CD4-positive, alpha-beta T cell treated with Interleukin-1 beta for 1 hour (primary cell): ENCODE data around the gene BATF2.

ENCODE experiments used
- DNase-seq, 2 donors: peaks; one replicate each; pipeline ENCODE4 v3.0.0-alpha.2; 2020 to 2022

The BATF2 gene

GRCh38 chr11:64963072-64963631, 33.6 kb downstream of the BATF2 start:
- no peak for DNase-seq

DNA sequence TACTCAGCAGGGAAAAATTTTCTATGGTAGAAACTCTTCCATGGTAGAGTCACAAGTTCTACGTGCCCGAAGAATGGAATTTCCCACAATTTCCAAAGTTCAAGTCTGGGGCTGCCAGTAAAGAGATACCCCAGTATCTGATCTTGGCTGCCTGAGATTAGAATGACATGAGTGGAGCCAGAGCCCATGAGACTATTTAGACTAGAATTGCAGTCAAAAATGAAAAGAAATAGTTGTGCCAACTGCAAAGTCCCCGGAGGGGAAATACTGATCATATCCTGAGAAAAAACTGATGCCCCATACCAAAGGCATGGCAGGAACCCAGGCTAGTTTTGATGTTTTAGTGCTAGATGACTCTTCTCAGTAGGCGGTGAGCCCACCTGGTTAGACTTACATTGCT, 36.1 kb downstream of the BATF2 start:
- no peak for DNase-seq

DNA sequence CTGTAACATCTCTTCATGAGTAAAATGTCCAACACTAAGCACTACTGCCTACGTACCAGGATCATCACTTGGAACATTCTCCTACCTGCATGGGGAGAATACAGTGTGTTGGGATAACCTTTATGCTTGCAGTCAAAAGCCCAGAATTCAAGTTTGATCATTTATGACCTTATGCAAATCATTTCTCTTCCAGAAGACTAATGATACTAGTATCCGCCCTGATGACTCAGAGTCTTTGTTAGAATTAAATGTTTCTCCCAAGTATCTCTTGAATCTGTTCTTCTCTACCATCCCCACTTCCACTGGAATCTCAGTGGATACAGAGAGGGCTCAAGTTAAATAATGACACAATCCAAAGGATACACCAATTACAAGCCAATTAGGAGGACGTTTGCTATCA, 37.3 kb downstream of the BATF2 start:
- DNase-seq: no peak

DNA sequence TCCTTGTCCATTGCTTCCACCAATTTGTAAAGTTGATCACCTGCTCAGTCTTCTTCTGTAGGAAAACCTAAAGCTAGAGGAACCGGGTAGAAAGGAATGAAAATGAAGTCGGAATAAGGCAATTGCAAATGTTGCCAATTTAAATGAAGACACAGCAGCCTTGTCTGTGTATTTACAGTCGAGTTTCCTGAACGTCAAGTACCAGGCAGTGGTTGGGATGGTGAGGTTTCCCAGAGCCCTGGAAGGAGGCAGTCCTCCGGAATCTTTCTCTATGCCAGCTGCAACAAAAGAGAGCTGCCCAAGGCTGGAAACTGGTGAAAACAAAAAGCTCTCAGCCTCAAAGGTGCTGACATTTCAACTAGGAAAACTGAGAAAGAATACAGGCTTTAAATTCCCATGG, 42.6 kb downstream of the BATF2 start:
- DNase-seq: no peak

DNA sequence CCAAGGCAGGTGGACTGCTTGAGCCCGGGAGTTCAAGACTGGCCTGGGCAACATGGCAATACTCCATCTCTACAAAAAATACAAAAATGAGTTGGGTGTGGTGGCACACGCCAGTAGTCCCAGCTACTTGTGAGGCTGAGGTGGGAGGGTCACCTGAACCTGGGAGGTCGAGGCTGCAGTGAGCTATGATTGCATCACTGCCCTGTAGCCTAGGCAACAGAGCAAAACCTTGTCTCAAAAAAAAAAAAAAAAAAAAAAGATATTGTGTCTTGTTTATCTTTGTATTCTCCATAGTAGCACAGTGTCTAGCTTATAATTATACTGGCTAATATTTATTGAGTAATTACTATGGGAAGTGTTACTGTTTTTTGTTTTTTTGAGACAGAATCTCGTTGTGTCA, 45.2 kb downstream of the BATF2 start:
- no peak for DNase-seq

DNA sequence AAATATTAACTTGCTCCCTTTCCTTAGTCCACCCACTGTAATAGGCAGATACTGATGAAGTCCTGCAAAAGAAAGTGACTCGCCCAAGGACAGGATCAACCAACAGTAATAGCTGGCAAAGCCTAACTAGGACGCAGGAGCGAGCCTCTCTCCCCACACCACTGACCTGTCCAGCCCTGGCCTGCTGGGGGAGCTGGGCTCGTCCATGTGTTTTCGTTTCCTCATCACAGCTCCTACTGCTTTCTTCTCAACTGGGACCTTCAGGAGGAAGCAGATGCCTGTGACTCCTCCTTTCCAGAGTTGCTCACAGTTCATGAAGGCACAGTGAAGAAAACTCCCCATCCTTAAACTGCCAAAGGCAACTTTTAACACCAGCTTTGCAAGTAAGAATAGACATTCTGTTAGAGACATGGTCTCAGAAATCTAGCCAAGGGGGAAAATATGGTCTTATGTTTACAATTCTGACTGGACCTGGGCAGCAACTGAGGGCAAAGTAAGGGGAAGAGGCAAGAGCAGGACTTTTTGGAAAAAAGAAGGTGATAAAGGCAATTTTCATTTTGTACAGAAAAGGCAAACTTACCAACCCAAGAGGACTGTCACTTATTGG, 49.5 kb downstream of the BATF2 start:
- no peak for DNase-seq
